ENCODE measurements around the gene NEO1. TPM values are rescaled to one million over a fixed set of nuclear protein-coding genes. Genes with fewer than 3 reads are reported as not detected.

The NEO1 gene
- total RNA-seq, 1 donor, result 55.4 TPM

DNA sequence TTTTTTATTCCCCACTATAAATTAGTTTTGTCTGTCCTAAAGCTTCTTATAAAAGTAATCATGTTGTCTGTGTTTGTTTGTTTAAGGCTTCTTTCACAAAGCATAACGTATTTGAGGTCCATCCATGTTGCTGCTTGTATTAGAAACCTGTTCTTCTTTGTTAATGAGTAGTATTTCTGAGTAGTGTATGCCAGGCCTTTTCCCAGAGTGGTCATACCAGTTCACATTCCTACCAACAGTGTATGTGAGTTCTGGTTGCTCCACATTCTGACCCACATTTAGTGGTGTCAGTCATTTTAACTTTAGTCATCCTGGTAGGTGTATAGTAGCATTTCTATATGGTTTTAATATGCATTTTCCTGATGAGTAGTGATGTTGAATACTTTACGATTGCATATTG is 98.6 kb downstream of the NEO1 start:
- Histone ChIP-seq H3K36me3 (ENCODE audit: insufficient read depth, low read length) (no peaks in the 10 kb centered on the region), H3K4me1 (ENCODE audit: insufficient read depth, low read length) (no peaks in the 10 kb centered on the region), H3K27me3 (ENCODE audit: insufficient read depth, low read length) (no peaks in the 10 kb centered on the region), H4K20me1 (ENCODE audit: insufficient read depth, low read length) (no peaks in the 10 kb centered on the region), H3K9me3 (ENCODE audit: low read depth, low read length) (peaks cover under 1% of the 10 kb centered on the region), H3K4me3 (ENCODE audit: insufficient read depth, low read length) (no peak overlapping the region), H2AFZ (ENCODE audit: low read length) (no peak overlapping the region), H3K79me2 (ENCODE audit: insufficient read depth, low read length) (no peaks in the 10 kb centered on the region), H3K4me2 (ENCODE audit: insufficient read depth, low read length) (no peak overlapping the region), H3K27ac (ENCODE audit: low read depth, low read length) (no peak overlapping the region)
- TF ChIP-seq CTCF (IDR thresholded peaks at IDR 0.05; ENCODE audit: extremely low read depth, low read depth, low read length), result no peak
- DNase-seq (ENCODE audit: insufficient read length, low spot score, missing footprints), result no peak

GRCh38 chr15:73153024-73153423 is 100.8 kb downstream of the NEO1 start:
- H3K79me2 ChIP-seq (ENCODE audit: insufficient read depth, low read length), result no peaks in the 10 kb centered on the region
- no peak for TF ChIP-seq CTCF (IDR thresholded peaks at IDR 0.05; ENCODE audit: extremely low read depth, low read depth, low read length)
- no peaks in the 10 kb centered on the region for H3K27me3 ChIP-seq (ENCODE audit: insufficient read depth, low read length)
- H4K20me1 ChIP-seq (ENCODE audit: insufficient read depth, low read length), result no peaks in the 10 kb centered on the region
- no peak overlapping the region for H3K27ac ChIP-seq (ENCODE audit: low read depth, low read length)
- peaks cover 7% of the 10 kb centered on the region for H3K9me3 ChIP-seq (ENCODE audit: low read depth, low read length)
- no peak overlapping the region for H3K4me2 ChIP-seq (ENCODE audit: insufficient read depth, low read length)
- H3K36me3 ChIP-seq (ENCODE audit: insufficient read depth, low read length), result no peaks in the 10 kb centered on the region
- no peak for DNase-seq (ENCODE audit: insufficient read length, low spot score, missing footprints)
- H3K4me3 ChIP-seq (ENCODE audit: insufficient read depth, low read length), result no peak overlapping the region
- H3K4me1 ChIP-seq (ENCODE audit: insufficient read depth, low read length), result no peaks in the 10 kb centered on the region
- H2AFZ ChIP-seq (ENCODE audit: low read length), result no peak overlapping the region

DNA sequence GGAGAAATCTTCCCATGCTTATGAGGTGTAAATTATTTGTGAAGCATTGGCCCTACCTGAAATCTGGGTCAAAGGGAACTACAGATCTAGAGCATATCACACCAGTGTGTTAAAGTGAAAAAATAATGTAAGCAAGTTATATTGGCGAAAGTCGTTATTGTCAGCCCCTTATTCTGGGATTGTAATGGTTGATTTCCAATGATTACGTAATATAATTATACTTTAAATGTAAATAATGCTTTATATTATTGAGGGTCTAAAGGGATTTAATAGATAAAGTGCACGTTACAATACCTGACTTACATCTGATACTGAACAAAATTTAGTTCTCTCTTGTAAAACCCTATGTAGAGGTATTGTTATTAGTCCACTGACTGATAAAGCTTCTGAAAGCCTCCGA is 101.2 kb downstream of the NEO1 start:
- TF ChIP-seq CTCF (IDR thresholded peaks at IDR 0.05; ENCODE audit: extremely low read depth, low read depth, low read length), result no peak
- peaks cover 7% of the 10 kb centered on the region for H3K9me3 ChIP-seq (ENCODE audit: low read depth, low read length)
- H4K20me1 ChIP-seq (ENCODE audit: insufficient read depth, low read length), result no peaks in the 10 kb centered on the region
- no peak overlapping the region for H3K4me3 ChIP-seq (ENCODE audit: insufficient read depth, low read length)
- no peak overlapping the region for H3K4me2 ChIP-seq (ENCODE audit: insufficient read depth, low read length)
- no peaks in the 10 kb centered on the region for H3K79me2 ChIP-seq (ENCODE audit: insufficient read depth, low read length)
- H3K27ac ChIP-seq (ENCODE audit: low read depth, low read length), result no peak overlapping the region
- DNase-seq (ENCODE audit: insufficient read length, low spot score, missing footprints), result no peak
- no peaks in the 10 kb centered on the region for H3K4me1 ChIP-seq (ENCODE audit: insufficient read depth, low read length)
- no peaks in the 10 kb centered on the region for H3K36me3 ChIP-seq (ENCODE audit: insufficient read depth, low read length)
- no peak overlapping the region for H2AFZ ChIP-seq (ENCODE audit: low read length)
- H3K27me3 ChIP-seq (ENCODE audit: insufficient read depth, low read length), result no peaks in the 10 kb centered on the region

DNA sequence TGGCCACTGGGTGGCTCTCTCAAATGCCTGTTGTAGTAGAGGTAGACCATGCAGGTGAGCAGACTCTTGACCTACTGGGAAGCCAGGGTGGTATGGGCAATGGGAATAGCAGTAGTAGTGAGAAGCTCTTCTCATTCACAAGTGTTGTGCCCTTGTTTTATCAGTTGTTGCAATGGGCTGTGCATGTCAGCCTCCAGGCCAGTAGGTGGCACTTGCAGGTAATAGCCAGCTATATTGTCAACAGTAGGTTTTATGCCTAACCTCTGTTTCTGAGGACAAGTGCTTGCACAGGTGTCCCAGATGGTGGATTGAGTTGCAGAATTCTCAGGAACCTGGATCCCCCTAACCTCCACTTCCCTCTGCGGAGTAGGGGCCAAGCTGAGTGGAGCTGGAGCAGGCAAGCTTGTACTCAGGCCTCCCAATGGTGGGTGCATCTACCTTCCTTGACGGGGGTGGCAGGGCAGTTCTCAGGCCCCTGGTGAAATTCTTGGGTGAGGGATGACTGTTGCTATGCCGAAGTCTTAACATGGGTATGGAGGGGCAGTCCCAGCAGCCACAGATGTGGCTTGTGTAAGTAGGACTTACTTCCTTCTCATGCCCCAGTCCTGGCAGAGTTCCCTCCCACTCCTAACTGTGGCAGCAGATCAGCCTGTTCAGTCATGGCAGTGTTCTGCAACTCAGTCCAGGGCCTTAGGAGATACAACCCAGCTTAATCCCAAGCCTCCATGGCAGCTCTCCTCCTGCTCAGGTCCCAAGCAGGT is 104.3 kb downstream of the NEO1 start:
- Histone ChIP-seq H3K79me2 (ENCODE audit: insufficient read depth, low read length) (no peaks in the 10 kb centered on the region), H3K27me3 (ENCODE audit: insufficient read depth, low read length) (no peaks in the 10 kb centered on the region), H3K4me2 (ENCODE audit: insufficient read depth, low read length) (no peak overlapping the region), H3K27ac (ENCODE audit: low read depth, low read length) (no peak overlapping the region), H3K4me1 (ENCODE audit: insufficient read depth, low read length) (no peaks in the 10 kb centered on the region), H3K36me3 (ENCODE audit: insufficient read depth, low read length) (no peaks in the 10 kb centered on the region), H3K4me3 (ENCODE audit: insufficient read depth, low read length) (no peak overlapping the region), H3K9me3 (ENCODE audit: low read depth, low read length) (peaks cover 7% of the 10 kb centered on the region), H2AFZ (ENCODE audit: low read length) (no peak overlapping the region), H4K20me1 (ENCODE audit: insufficient read depth, low read length) (no peaks in the 10 kb centered on the region)
- no peak for DNase-seq (ENCODE audit: insufficient read length, low spot score, missing footprints)
- no peak for TF ChIP-seq CTCF (IDR thresholded peaks at IDR 0.05; ENCODE audit: extremely low read depth, low read depth, low read length)

All from osteoblast (primary cell).